HG03095 (cell line): ENCODE results near the gene SORCS2.
"Not testable (repeated sequence)": the region's sequence is repeated elsewhere in the genome, so short reads cannot be mapped to it uniquely, and the experiment has no call there.

Experiments used
- ATAC-seq: cut with Tn5 transposase; IDR thresholded peaks from one replicate; pipeline ENCODE4 v1.9.1; 2021; ENCODE audit warnings: moderate library complexity; ENCODE audit not compliant: unreplicated experiment

The SORCS2 gene

GRCh38 chr4:7159923-7160322, 32.4 kb upstream of the SORCS2 start:
- ATAC-seq, result no peak

- ATAC-seq, result no peak
These were observed 31.9 kb upstream of the SORCS2 start for GRCh38 chr4:7160439-7160838.

- no peak for ATAC-seq
These were observed 31.3 kb upstream of the SORCS2 start for GRCh38 chr4:7160951-7161440.

- ATAC-seq, result no peak
These were observed 30.6 kb upstream of the SORCS2 start for GRCh38 chr4:7161721-7162214.

GRCh38 chr4:7165056-7165873, 27.1 kb upstream of the SORCS2 start:
- ATAC-seq, result not testable (repeated sequence)

GRCh38 chr4:7165874-7166201, 26.5 kb upstream of the SORCS2 start:
- no peak for ATAC-seq

GRCh38 chr4:7166237-7166636, 26.1 kb upstream of the SORCS2 start:
- ATAC-seq, result no peak

GRCh38 chr4:7166981-7167700, 25.2 kb upstream of the SORCS2 start:
- ATAC-seq, result no peak

GRCh38 chr4:7167706-7168105, 24.6 kb upstream of the SORCS2 start:
- no peak for ATAC-seq

GRCh38 chr4:7168106-7168505, 24.2 kb upstream of the SORCS2 start:
- ATAC-seq, result no peak

GRCh38 chr4:7169134-7169533, 23.2 kb upstream of the SORCS2 start:
- no peak for ATAC-seq

- no peak for ATAC-seq
These were observed 22.3 kb upstream of the SORCS2 start for GRCh38 chr4:7170012-7170411.

- ATAC-seq, result no peak
These were observed 21.0 kb upstream of the SORCS2 start for GRCh38 chr4:7171191-7171900.

- ATAC-seq, result no peak
These were observed 19.8 kb upstream of the SORCS2 start for GRCh38 chr4:7172508-7172907.

GRCh38 chr4:7172946-7173345, 19.4 kb upstream of the SORCS2 start:
- ATAC-seq, result no peak

- ATAC-seq, result no peak
These were observed 18.4 kb upstream of the SORCS2 start for GRCh38 chr4:7173841-7174449.

- ATAC-seq, result no peak
These were observed 13.2 kb upstream of the SORCS2 start for GRCh38 chr4:7179158-7179557.

- ATAC-seq, result no peak
These were observed 11.4 kb upstream of the SORCS2 start for GRCh38 chr4:7180938-7181337.

GRCh38 chr4:7182616-7183015, 9.7 kb upstream of the SORCS2 start:
- ATAC-seq, result no peak

GRCh38 chr4:7183161-7183560, 9.2 kb upstream of the SORCS2 start:
- ATAC-seq, result no peak
